ENCODE data around the gene QRICH2. TPM values are rescaled to one million over a fixed set of nuclear protein-coding genes. Genes with fewer than 3 reads are reported as not detected.

QRICH2 gene
- total RNA-seq, 2 experiments from 2014 or later, result 1.8 to 2.1 TPM

DNA sequence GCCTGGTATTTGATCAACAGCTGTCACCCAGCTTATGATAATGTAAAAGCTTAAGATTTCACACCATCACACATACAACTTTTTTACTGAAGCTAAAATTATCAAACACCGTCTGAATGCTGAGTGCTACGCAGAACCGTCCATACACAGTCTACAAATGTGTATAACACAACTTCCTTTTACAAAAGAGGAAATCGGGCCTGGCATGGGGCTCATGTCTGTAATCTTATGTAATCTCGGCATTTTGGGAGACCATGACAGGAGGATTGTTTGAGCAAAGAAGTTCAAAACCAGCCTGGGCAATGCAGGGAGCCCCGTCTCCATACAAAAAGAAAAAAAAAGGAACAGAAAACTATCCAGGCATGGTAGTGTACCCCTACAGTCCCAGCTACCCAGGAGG is 19.6 kb upstream of the QRICH2 start:
- H3K9me3 Mint-ChIP-seq, result no peaks in the 10 kb centered on the region
- ChIA-PET CTCF (no interaction called here), POLR2A (no interaction called here)
- peaks cover 57% of the 10 kb centered on the region for H3K36me3 Mint-ChIP-seq (ENCODE audit: low read depth)
- H3K9me3 ChIP-seq (ENCODE audit: control insufficient read depth in 1 of 2, insufficient read depth in 1 of 2, low read length in 2 of 2), result no peaks in the 10 kb centered on the region
- ATAC-seq (ENCODE audit: poor library complexity) (no peak), DNase-seq (peak in 2 of 14 experiments; percentile 46 to 57)
- TF ChIP-seq CTCF (IDR thresholded peaks at IDR 0.05), result no peak
- H3K4me3 Mint-ChIP-seq, result no peak overlapping the region
- intact Hi-C loops (cut with DNase I, micrococcal nuclease), result no loop called here
- no peak overlapping the region for H3K27ac Mint-ChIP-seq
- no peaks in the 10 kb centered on the region for H3K27me3 Mint-ChIP-seq
- H3K4me1 Mint-ChIP-seq (ENCODE audit: low read depth), result no peaks in the 10 kb centered on the region
- no peaks in the 10 kb centered on the region for H3K27me3 ChIP-seq (ENCODE audit: control insufficient read depth in 1 of 2, insufficient read depth in 2 of 2, low read length in 2 of 2)
- H3K36me3 ChIP-seq (ENCODE audit: insufficient read depth, low read length), result peaks cover 47% of the 10 kb centered on the region
- H3K27ac ChIP-seq (ENCODE audit: low read depth in 1 of 2, low read length in 2 of 2), result no peak overlapping the region
- H3K4me1 ChIP-seq (ENCODE audit: insufficient read depth, low read length), result no peaks in the 10 kb centered on the region
- H3K4me3 ChIP-seq (ENCODE audit: low read length), result no peak overlapping the region

DNA sequence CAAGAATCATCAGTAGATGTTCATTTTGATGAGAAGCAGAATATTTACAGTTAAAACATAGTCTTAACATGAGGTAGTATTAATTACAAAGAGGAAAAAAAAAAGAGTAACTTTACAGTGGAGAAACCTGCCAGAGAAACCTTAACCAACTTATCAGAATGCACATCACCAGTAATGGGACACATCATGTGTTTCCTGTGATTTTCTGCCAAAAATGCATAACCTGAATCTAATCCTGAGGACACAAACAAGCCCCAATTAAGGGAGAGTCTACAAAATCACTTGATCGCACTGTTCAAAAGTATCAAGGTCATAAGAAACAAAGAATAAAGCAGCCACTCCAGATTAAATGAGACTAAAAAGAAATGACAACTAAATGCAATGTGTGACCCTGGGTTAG is 18.2 kb upstream of the QRICH2 start:
- CTCF ChIA-PET, result no interaction called here
- Mint-ChIP-seq H3K4me1 (ENCODE audit: low read depth) (no peaks in the 10 kb centered on the region), H3K27ac (no peak overlapping the region), H3K27me3 (no peaks in the 10 kb centered on the region), H3K4me3 (no peak overlapping the region), H3K36me3 (ENCODE audit: low read depth) (peaks cover 56% of the 10 kb centered on the region), H3K9me3 (no peaks in the 10 kb centered on the region)
- intact Hi-C loops (cut with DNase I, micrococcal nuclease), result no loop called here
- no peak for TF ChIP-seq CTCF (IDR thresholded peaks at IDR 0.05)
- Histone ChIP-seq H3K36me3 (ENCODE audit: insufficient read depth, low read length) (peaks cover 56% of the 10 kb centered on the region), H3K4me3 (ENCODE audit: low read length) (no peak overlapping the region), H3K4me1 (ENCODE audit: insufficient read depth, low read length) (no peaks in the 10 kb centered on the region), H3K27ac (ENCODE audit: low read depth in 1 of 2, low read length in 2 of 2) (no peak overlapping the region), H3K9me3 (ENCODE audit: control insufficient read depth in 1 of 2, insufficient read depth in 1 of 2, low read length in 2 of 2) (no peaks in the 10 kb centered on the region), H3K27me3 (ENCODE audit: control insufficient read depth in 1 of 2, insufficient read depth in 2 of 2, low read length in 2 of 2) (no peaks in the 10 kb centered on the region)
- POLR2A ChIA-PET, result no interaction called here
- no peak for ATAC-seq (ENCODE audit: poor library complexity)
- no peak for DNase-seq

DNA sequence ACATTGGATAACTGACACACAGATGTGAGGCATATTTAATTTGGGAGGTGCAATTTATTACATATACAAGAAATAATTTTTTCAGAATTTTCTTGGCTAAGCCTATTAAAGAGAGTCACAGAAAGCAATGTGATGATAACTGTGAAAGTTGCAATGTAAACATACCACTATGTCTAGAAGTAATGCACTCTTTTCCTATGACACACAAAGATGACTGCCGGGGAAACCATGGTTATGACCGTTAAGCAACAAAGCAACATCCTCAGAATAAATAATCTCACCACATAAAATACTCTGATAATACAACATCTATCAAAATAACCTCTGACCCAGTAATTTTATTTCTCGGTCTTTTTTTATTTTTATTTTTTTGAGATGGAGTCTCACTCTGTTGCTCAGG is 10.5 kb upstream of the QRICH2 start:
- H3K27me3 Mint-ChIP-seq, result no peaks in the 10 kb centered on the region
- CTCF ChIA-PET, result no interaction called here
- Histone ChIP-seq H3K27ac (ENCODE audit: low read depth in 1 of 2, low read length in 2 of 2) (no peak overlapping the region), H3K9me3 (ENCODE audit: control insufficient read depth in 1 of 2, insufficient read depth in 1 of 2, low read length in 2 of 2) (no peaks in the 10 kb centered on the region), H3K4me3 (ENCODE audit: low read length) (no peak overlapping the region), H3K4me1 (ENCODE audit: insufficient read depth, low read length) (no peaks in the 10 kb centered on the region), H3K27me3 (ENCODE audit: control insufficient read depth in 1 of 2, insufficient read depth in 2 of 2, low read length in 2 of 2) (no peaks in the 10 kb centered on the region), H3K36me3 (ENCODE audit: insufficient read depth, low read length) (peaks cover 38% of the 10 kb centered on the region)
- POLR2A ChIA-PET, result no interaction called here
- no peak for ATAC-seq (ENCODE audit: poor library complexity)
- H3K27ac Mint-ChIP-seq, result no peak overlapping the region
- peaks cover 7% of the 10 kb centered on the region for H3K4me1 Mint-ChIP-seq (ENCODE audit: low read depth)
- TF ChIP-seq CTCF (IDR thresholded peaks at IDR 0.05), result no peak
- intact Hi-C loops (cut with DNase I, micrococcal nuclease), result no loop called here
- no peaks in the 10 kb centered on the region for H3K9me3 Mint-ChIP-seq
- no peak overlapping the region for H3K4me3 Mint-ChIP-seq
- peaks cover 58% of the 10 kb centered on the region for H3K36me3 Mint-ChIP-seq (ENCODE audit: low read depth)
- DNase-seq, result no peak
